ENCODE data around the gene CTNND2. TPM values are rescaled to one million over a fixed set of nuclear protein-coding genes. Genes with fewer than 3 reads are reported as not detected.

Gene CTNND2
- total and polyA plus RNA-seq, 4 donors = 0.03 to 1.0 (median 0.27) TPM

DNA sequence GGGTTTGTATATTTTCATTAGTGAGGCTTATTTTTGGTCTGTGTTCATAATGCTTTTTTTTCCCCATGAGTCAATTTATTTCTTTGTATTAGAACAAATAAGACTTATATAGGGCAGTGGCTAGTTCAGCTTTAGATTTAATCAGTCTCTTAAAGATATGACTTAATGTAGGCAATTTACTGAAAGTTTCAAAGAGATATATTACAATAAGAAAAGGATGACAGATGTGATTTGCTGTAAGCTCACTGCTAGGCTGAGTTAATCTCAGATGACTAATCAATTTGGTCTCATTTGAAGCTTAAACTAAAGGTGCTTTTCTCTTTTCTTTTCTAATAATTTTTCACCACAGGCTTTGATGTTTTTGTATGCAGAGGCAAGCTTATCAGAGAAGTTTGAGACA is 851.4 kb downstream of the CTNND2 start:
- H3K36me3 ChIP-seq (ENCODE audit: control insufficient read depth in 1 of 2, insufficient read depth in 2 of 2, low read length in 1 of 2) = no peaks in the 10 kb centered on the region
- H3K9me3 ChIP-seq (ENCODE audit: control insufficient read depth, low read length) = no peaks in the 10 kb centered on the region
- H3K27me3 ChIP-seq (ENCODE audit: control insufficient read depth in 1 of 2, insufficient read depth in 2 of 2, low read length in 1 of 2) = no peaks in the 10 kb centered on the region
- no peak for DNase-seq
- H3K4me1 ChIP-seq (ENCODE audit: control insufficient read depth in 1 of 2, insufficient read depth in 2 of 2, low read length in 2 of 2) = no peaks in the 10 kb centered on the region
- no peak for ATAC-seq (ENCODE audit: low FRiP score)
- intact Hi-C loops (cut with DNase I) = no loop called here
- no peak overlapping the region for H3K27ac ChIP-seq (ENCODE audit: low read depth in 1 of 2, low read length in 2 of 2)
- no peak overlapping the region for H3K4me3 ChIP-seq (ENCODE audit: low read length in 2 of 2)

DNA sequence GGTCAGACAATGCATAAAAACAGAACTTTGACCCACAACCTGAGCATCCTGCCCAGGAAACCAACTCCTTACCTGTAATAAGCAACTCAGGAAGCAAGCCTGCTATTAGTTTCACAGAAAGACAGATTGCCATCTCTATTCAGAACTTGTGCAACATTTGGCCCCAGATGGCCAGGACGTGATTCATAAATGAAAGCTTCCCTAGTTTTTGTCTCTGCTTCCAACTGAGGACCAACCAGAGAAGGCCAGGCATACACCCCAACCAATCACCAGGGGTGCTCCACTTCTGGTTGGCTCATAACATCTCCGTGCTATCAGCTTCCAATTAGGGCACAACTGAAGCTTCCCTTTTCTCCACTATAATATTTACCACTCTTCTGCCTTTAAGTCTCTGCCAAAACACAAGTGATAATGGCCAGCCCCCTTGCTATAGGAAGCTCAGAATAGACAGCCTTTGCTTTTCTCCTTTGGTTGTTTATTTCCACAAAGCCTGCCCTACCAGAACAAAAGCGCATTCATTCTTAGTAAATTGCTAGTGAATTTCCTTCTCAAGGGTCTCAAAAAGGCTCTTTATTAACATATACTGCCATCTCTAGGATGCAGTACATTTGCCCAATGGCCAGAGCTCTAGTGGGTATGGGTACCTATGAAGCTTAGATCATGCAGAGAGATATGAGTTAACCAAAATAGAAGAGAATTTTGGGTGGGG is 853.5 kb downstream of the CTNND2 start:
- DNase-seq (no peak), ATAC-seq (ENCODE audit: low FRiP score) (no peak)
- Histone ChIP-seq H3K36me3 (ENCODE audit: control insufficient read depth in 1 of 2, insufficient read depth in 2 of 2, low read length in 1 of 2) (no peaks in the 10 kb centered on the region), H3K4me3 (ENCODE audit: low read length in 2 of 2) (no peak overlapping the region), H3K9me3 (ENCODE audit: control insufficient read depth, low read length) (no peaks in the 10 kb centered on the region), H3K27me3 (ENCODE audit: control insufficient read depth in 1 of 2, insufficient read depth in 2 of 2, low read length in 1 of 2) (no peaks in the 10 kb centered on the region), H3K4me1 (ENCODE audit: control insufficient read depth in 1 of 2, insufficient read depth in 2 of 2, low read length in 2 of 2) (no peaks in the 10 kb centered on the region), H3K27ac (ENCODE audit: low read depth in 1 of 2, low read length in 2 of 2) (no peak overlapping the region)
- WGBS, 2 donors = 70% methylated on average over 3 of the region's 3 CpGs
- intact Hi-C loops (cut with DNase I) = no loop called here

DNA sequence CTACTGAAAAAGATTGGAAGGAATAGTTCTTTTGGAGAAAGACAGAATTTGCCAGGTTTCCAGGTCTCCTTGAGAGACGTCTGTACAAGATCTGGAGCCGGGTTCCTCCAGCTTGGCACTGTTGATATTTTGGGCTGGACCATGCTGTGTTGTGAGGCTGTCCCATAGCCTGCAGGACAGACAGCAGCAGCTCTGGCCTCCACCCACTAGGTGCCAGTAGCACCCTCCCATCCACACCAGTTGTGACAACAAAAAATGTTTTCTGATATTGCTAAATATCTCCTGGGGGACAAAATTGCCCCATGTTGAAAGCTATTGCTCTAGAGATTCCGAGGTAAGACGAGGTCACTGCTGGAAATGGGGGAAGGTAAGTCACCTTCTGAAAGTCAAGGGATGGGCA is 855.5 kb downstream of the CTNND2 start:
- DNase-seq = no peak
- WGBS, 2 donors = 79 to 83% methylated on average over 4 of the region's 4 CpGs
- H3K27me3 ChIP-seq (ENCODE audit: control insufficient read depth in 1 of 2, insufficient read depth in 2 of 2, low read length in 1 of 2) = no peaks in the 10 kb centered on the region
- no peaks in the 10 kb centered on the region for H3K36me3 ChIP-seq (ENCODE audit: control insufficient read depth in 1 of 2, insufficient read depth in 2 of 2, low read length in 1 of 2)
- no peak overlapping the region for H3K4me3 ChIP-seq (ENCODE audit: low read length in 2 of 2)
- no peaks in the 10 kb centered on the region for H3K9me3 ChIP-seq (ENCODE audit: control insufficient read depth, low read length)
- intact Hi-C loops (cut with DNase I) = no loop called here
- no peak overlapping the region for H3K27ac ChIP-seq (ENCODE audit: low read depth in 1 of 2, low read length in 2 of 2)
- no peaks in the 10 kb centered on the region for H3K4me1 ChIP-seq (ENCODE audit: control insufficient read depth in 1 of 2, insufficient read depth in 2 of 2, low read length in 2 of 2)
- ATAC-seq (ENCODE audit: low FRiP score) = no peak

DNA sequence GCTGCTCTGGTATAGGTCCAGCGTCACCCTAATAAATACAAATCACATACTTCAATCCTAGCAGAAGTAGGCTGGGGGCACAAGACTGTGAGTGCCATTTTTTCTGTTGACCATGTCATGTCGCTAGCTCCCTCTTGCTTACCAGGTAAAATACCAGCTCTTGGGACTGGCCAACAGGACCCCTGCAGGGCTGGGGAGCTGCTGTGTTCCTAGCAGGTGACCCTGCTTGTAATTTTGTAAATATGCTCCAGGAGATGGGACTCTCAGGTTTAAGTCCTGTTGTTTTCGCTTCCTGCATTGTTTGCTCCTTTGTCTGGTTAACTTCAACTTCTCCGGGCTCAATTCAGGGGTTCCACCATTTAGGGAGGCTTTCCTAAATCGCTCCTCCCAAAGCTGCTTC is 856.6 kb downstream of the CTNND2 start:
- H3K36me3 ChIP-seq (ENCODE audit: control insufficient read depth in 1 of 2, insufficient read depth in 2 of 2, low read length in 1 of 2) = no peaks in the 10 kb centered on the region
- H3K4me1 ChIP-seq (ENCODE audit: control insufficient read depth in 1 of 2, insufficient read depth in 2 of 2, low read length in 2 of 2) = no peaks in the 10 kb centered on the region
- H3K4me3 ChIP-seq (ENCODE audit: low read length in 2 of 2) = no peak overlapping the region
- no peak overlapping the region for H3K27ac ChIP-seq (ENCODE audit: low read depth in 1 of 2, low read length in 2 of 2)
- H3K27me3 ChIP-seq (ENCODE audit: control insufficient read depth in 1 of 2, insufficient read depth in 2 of 2, low read length in 1 of 2) = no peaks in the 10 kb centered on the region
- no peak for DNase-seq
- 93 to 94% methylated on average over 5 of the region's 5 CpGs for WGBS, 2 donors
- no peak for ATAC-seq (ENCODE audit: low FRiP score)
- intact Hi-C loops (cut with DNase I) = no loop called here
- H3K9me3 ChIP-seq (ENCODE audit: control insufficient read depth, low read length) = no peaks in the 10 kb centered on the region

DNA sequence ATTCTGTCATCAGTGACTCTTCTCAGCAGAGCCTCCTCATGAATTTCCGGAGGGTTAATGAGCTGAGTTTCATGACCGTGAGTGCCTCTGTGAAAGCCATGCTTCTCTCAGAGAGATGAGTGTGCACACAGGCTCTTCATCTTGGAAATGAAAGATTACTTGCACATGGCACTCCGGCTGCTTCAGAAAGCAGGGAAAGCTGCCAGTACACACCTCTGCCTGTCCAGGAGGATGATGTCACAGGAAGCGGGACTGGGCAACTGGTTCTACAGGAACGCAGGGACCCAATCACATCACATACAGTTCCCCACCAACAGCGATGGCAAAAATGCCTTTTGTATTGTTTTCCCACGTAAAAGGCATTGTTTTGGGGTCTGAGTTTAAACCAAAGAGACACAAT is 857.2 kb downstream of the CTNND2 start:
- 62 to 65% methylated on average over 7 of the region's 7 CpGs for WGBS, 2 donors
- ATAC-seq (ENCODE audit: low FRiP score) = no peak
- H3K27ac ChIP-seq (ENCODE audit: low read depth in 1 of 2, low read length in 2 of 2) = no peak overlapping the region
- DNase-seq = no peak
- H3K27me3 ChIP-seq (ENCODE audit: control insufficient read depth in 1 of 2, insufficient read depth in 2 of 2, low read length in 1 of 2) = no peaks in the 10 kb centered on the region
- intact Hi-C loops (cut with DNase I) = no loop called here
- H3K4me3 ChIP-seq (ENCODE audit: low read length in 2 of 2) = no peak overlapping the region
- H3K36me3 ChIP-seq (ENCODE audit: control insufficient read depth in 1 of 2, insufficient read depth in 2 of 2, low read length in 1 of 2) = no peaks in the 10 kb centered on the region
- no peaks in the 10 kb centered on the region for H3K9me3 ChIP-seq (ENCODE audit: control insufficient read depth, low read length)
- H3K4me1 ChIP-seq (ENCODE audit: control insufficient read depth in 1 of 2, insufficient read depth in 2 of 2, low read length in 2 of 2) = no peaks in the 10 kb centered on the region

DNA sequence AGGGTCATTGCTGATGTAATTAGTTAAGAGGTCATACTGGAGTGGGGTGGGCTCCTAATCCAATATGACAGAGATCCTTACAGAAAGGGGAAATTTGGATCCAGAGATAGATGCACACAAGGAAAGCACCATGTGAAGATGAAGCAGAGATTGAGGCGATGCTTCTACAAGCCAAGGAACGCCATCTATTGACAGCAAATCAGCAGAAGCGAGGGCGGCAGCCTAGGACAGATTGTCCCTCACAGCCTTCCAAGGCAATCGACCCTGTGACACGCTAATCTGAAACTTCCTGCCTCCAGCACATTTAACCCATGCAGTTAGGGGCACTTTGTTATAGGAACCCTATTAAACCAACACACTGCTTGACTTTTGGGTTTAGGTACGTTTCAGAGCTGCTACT is 858.1 kb downstream of the CTNND2 start:
- Histone ChIP-seq H3K4me3 (ENCODE audit: low read length in 2 of 2) (no peak overlapping the region), H3K27ac (ENCODE audit: low read depth in 1 of 2, low read length in 2 of 2) (no peak overlapping the region), H3K36me3 (ENCODE audit: control insufficient read depth in 1 of 2, insufficient read depth in 2 of 2, low read length in 1 of 2) (no peaks in the 10 kb centered on the region), H3K9me3 (ENCODE audit: control insufficient read depth, low read length) (no peaks in the 10 kb centered on the region), H3K27me3 (ENCODE audit: control insufficient read depth in 1 of 2, insufficient read depth in 2 of 2, low read length in 1 of 2) (no peaks in the 10 kb centered on the region), H3K4me1 (ENCODE audit: control insufficient read depth in 1 of 2, insufficient read depth in 2 of 2, low read length in 2 of 2) (no peaks in the 10 kb centered on the region)
- no peak for DNase-seq
- no peak for ATAC-seq (ENCODE audit: low FRiP score)
- WGBS, 2 donors = 35 to 47% methylated on average over 7 of the region's 7 CpGs
- intact Hi-C loops (cut with DNase I) = no loop called here

DNA sequence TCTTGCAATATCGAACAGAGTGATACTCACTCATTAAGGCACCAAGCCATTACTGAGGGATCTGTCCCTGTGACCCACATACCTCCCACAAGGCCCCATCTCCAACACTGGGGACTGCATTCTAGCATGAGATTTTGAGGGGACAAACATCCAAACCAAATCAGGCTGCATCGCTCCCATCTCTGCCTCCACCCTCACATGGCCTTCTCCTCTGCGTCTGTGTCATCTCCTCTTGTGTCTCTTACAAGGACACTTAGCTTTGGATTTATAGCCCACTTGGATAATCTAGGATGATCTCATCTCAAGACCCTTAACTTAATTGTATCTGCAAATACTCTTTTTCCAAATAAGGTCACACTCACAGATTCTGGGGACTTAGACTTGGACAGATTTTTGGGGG is 858.8 kb downstream of the CTNND2 start:
- Histone ChIP-seq H3K4me1 (ENCODE audit: control insufficient read depth in 1 of 2, insufficient read depth in 2 of 2, low read length in 2 of 2) (no peaks in the 10 kb centered on the region), H3K4me3 (ENCODE audit: low read length in 2 of 2) (no peak overlapping the region), H3K27me3 (ENCODE audit: control insufficient read depth in 1 of 2, insufficient read depth in 2 of 2, low read length in 1 of 2) (no peaks in the 10 kb centered on the region), H3K27ac (ENCODE audit: low read depth in 1 of 2, low read length in 2 of 2) (no peak overlapping the region), H3K36me3 (ENCODE audit: control insufficient read depth in 1 of 2, insufficient read depth in 2 of 2, low read length in 1 of 2) (no peaks in the 10 kb centered on the region), H3K9me3 (ENCODE audit: control insufficient read depth, low read length) (no peaks in the 10 kb centered on the region)
- DNase-seq (no peak), ATAC-seq (ENCODE audit: low FRiP score) (no peak)
- intact Hi-C loops (cut with DNase I) = no loop called here
- 83 to 90% methylated on average over 3 of the region's 3 CpGs for WGBS, 2 donors

DNA sequence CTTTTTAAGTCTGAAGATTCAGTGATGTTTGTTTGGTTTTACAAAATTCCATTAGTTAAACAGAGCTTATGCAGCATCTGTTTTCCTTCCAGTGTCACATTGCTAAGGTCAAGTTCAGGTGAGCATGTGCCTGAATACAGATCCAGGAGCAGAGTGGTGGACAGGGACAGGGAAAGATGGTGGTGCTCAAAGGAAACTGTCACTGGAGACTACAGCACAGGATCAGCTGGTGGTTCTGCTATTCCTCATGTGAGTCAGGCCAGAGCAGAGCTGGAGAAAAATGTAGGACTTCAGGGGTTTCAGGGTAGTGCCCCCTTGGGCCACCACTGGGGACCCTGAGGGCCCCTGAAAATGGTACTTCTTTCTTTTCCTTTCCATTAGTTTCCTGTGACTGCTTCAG is 859.7 kb downstream of the CTNND2 start:
- Histone ChIP-seq H3K27ac (ENCODE audit: low read depth in 1 of 2, low read length in 2 of 2) (no peak overlapping the region), H3K27me3 (ENCODE audit: control insufficient read depth in 1 of 2, insufficient read depth in 2 of 2, low read length in 1 of 2) (no peaks in the 10 kb centered on the region), H3K4me3 (ENCODE audit: low read length in 2 of 2) (no peak overlapping the region), H3K36me3 (ENCODE audit: control insufficient read depth in 1 of 2, insufficient read depth in 2 of 2, low read length in 1 of 2) (no peaks in the 10 kb centered on the region), H3K4me1 (ENCODE audit: control insufficient read depth in 1 of 2, insufficient read depth in 2 of 2, low read length in 2 of 2) (no peaks in the 10 kb centered on the region), H3K9me3 (ENCODE audit: control insufficient read depth, low read length) (no peaks in the 10 kb centered on the region)
- no peak for ATAC-seq (ENCODE audit: low FRiP score)
- no peak for DNase-seq
- intact Hi-C loops (cut with DNase I) = no loop called here

DNA sequence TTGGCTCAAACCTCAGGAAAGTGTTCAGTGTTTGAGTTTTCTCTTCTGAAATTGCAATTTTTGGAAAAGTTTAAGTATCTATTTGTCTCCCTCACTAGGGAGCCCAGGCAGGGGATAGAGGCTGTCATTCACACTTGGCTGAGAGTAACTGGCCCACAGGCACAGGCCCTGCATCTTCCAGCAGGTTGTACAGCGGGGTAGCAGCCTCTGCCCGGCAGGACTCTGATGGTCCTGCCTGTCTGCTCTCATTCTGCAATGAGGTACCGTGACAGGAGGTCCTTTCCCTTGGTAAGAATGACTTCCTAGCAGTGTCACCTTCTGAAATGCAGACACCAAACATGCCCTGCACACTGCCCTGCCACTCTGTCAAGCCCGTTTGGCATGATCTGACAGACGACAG is 860.4 kb downstream of the CTNND2 start:
- Histone ChIP-seq H3K27ac (ENCODE audit: low read depth in 1 of 2, low read length in 2 of 2) (no peak overlapping the region), H3K4me3 (ENCODE audit: low read length in 2 of 2) (no peak overlapping the region), H3K36me3 (ENCODE audit: control insufficient read depth in 1 of 2, insufficient read depth in 2 of 2, low read length in 1 of 2) (no peaks in the 10 kb centered on the region), H3K4me1 (ENCODE audit: control insufficient read depth in 1 of 2, insufficient read depth in 2 of 2, low read length in 2 of 2) (no peaks in the 10 kb centered on the region), H3K27me3 (ENCODE audit: control insufficient read depth in 1 of 2, insufficient read depth in 2 of 2, low read length in 1 of 2) (no peaks in the 10 kb centered on the region), H3K9me3 (ENCODE audit: control insufficient read depth, low read length) (no peaks in the 10 kb centered on the region)
- 57 to 62% methylated on average over 5 of the region's 5 CpGs for WGBS, 2 donors
- DNase-seq (no peak), ATAC-seq (ENCODE audit: low FRiP score) (no peak)
- intact Hi-C loops (cut with DNase I) = no loop called here
